Smooth muscle cell (in vitro differentiated cells): ENCODE measurements around the gene RBM20. TPM values are rescaled to one million over a fixed set of nuclear protein-coding genes. Genes with fewer than 3 reads are reported as not detected.
A peak's percentile ranks its signal among the peaks of the same experiment; 100 is the strongest.
"Not testable (repeated sequence)": the region's sequence is repeated elsewhere in the genome, so short reads cannot be mapped to it uniquely, and the experiment has no call there.

Experiments used
- DNase-seq: peaks from one replicate; lab custom pipeline; 2025; ENCODE audit not compliant: unreplicated experiment; lab: John Stamatoyannopoulos, UW
- H2AFZ ChIP-seq: fragments of 200-600 bp; sonication (generic); 2 replicates; pipeline ENCODE4 v1.6.0; 2016; ENCODE audit warnings: antibody characterized with exemption, low read depth, mild to moderate bottlenecking
- H3F3A ChIP-seq: fragments of 200-600 bp; sonication (generic); 2 replicates; pipeline ENCODE4 v1.6.0; 2017; ENCODE audit warnings: antibody characterized with exemption, low read depth
- H3K27ac ChIP-seq: fragments of 200-600 bp; sonication (generic); 2 replicates; pipeline ENCODE4 v1.5.1; 2016; ENCODE audit warnings: low read depth, mild to moderate bottlenecking
- H3K27me3 ChIP-seq: fragments of 200-600 bp; sonication (generic); 2 replicates; pipeline ENCODE4 v1.6.1; 2016; ENCODE audit warnings: low read depth, mild to moderate bottlenecking
- H3K36me3 ChIP-seq: fragments of 200-600 bp; sonication (generic); 2 replicates; pipeline ENCODE4 v1.5.1; 2016; ENCODE audit warnings: low read depth
- H3K4me1 ChIP-seq: fragments of 200-600 bp; sonication (generic); 2 replicates; pipeline ENCODE4 v1.5.1; 2016; ENCODE audit warnings: low read depth
- H3K4me2 ChIP-seq: fragments of 200-600 bp; sonication (generic); 2 replicates; pipeline ENCODE4 v1.6.0; 2016; ENCODE audit warnings: mild to moderate bottlenecking
- H3K4me3 ChIP-seq: fragments of 200-600 bp; sonication (generic); 2 replicates; pipeline ENCODE4 v1.5.1; 2016; ENCODE audit warnings: mild to moderate bottlenecking
- H3K79me2 ChIP-seq: fragments of 200-600 bp; sonication (generic); 2 replicates; pipeline ENCODE4 v1.6.0; 2016; ENCODE audit warnings: low read depth, mild to moderate bottlenecking
- H3K9ac ChIP-seq: fragments of 200-600 bp; sonication (generic); 2 replicates; pipeline ENCODE4 v1.6.0; 2016; ENCODE audit warnings: low read depth
- H3K9me3 ChIP-seq: fragments of 200-600 bp; sonication (generic); replicated peaks from 2 replicates; pipeline ENCODE4 v1.5.1; 2016; ENCODE audit warnings: low read depth
- H4K20me1 ChIP-seq: fragments of 200-600 bp; sonication (generic); 2 replicates; pipeline ENCODE4 v1.6.0; 2016; ENCODE audit warnings: low read depth
- CTCF ChIP-seq: fragments of 200-600 bp; sonication (generic); IDR thresholded peaks from 2 replicates; pipeline ENCODE4 v1.5.1; 2017; ENCODE audit warnings: borderline replicate concordance, mild to moderate bottlenecking, antibody characterized with exemption; ENCODE audit not compliant: insufficient read depth, poor library complexity, severe bottlenecking
- WGBS: methylation state at CpG from one replicate; pipeline ENCODE4 v1.1.7; 2016; ENCODE audit warnings: low lambda C conversion rate; 5-methylcytosine and 5-hydroxymethylcytosine counted together
- polyA plus RNA-seq: library from polyadenylated mRNA; unstranded; fragments of >200 nt; fragmentation: Nextera tagmentation; extraction: Ambion mirVana; gene quantifications from 2 replicates; pipeline ENCODE4 v1.2.1, GENCODE V29; 2016
- total RNA-seq: library from RNA; depleted of rRNA; stranded (reverse); fragments of >200 nt; gene quantifications from 2 replicates; pipeline ENCODE4 v1.2.3, GENCODE V29; 2014

Gene RBM20
- total and polyA plus RNA-seq, 2 experiments from 2014 or later: 0.09 TPM

- no peaks in the 10 kb centered on the region for H3K79me2 ChIP-seq
- H3K4me2 ChIP-seq: peak overlapping the region; percentile 52
- H3K9ac ChIP-seq: no peak overlapping the region
- no peaks in the 10 kb centered on the region for H3K27me3 ChIP-seq
- no peak for DNase-seq
- H4K20me1 ChIP-seq: no peaks in the 10 kb centered on the region
- 75% methylated on average over 6 of the region's 6 CpGs for WGBS
- H2AFZ ChIP-seq: peak overlapping the region; percentile 10
- no peaks in the 10 kb centered on the region for H3K9me3 ChIP-seq
- no peak overlapping the region for H3K4me3 ChIP-seq
- H3K36me3 ChIP-seq: no peaks in the 10 kb centered on the region
- no peak for TF ChIP-seq CTCF
- H3K4me1 ChIP-seq: peaks cover 9% of the 10 kb centered on the region
- peaks cover 6% of the 10 kb centered on the region for H3F3A ChIP-seq
- peak overlapping the region; percentile 62 for H3K27ac ChIP-seq
These were observed 220.6 kb downstream of the RBM20 start for GRCh38 chr10:110864662-110865140.

GRCh38 chr10:110865186-110865808 is 221.2 kb downstream of the RBM20 start:
- peaks cover 9% of the 10 kb centered on the region for H3K4me1 ChIP-seq
- DNase-seq: no peak

GRCh38 chr10:110865809-110866482 is 221.8 kb downstream of the RBM20 start:
- Histone ChIP-seq H3F3A (peaks cover 6% of the 10 kb centered on the region), H3K4me2 (no peak overlapping the region), H3K27ac (peak overlapping the region; percentile 62), H3K9me3 (no peaks in the 10 kb centered on the region), H3K4me3 (no peak overlapping the region), H3K36me3 (no peaks in the 10 kb centered on the region), H3K79me2 (no peaks in the 10 kb centered on the region), H4K20me1 (no peaks in the 10 kb centered on the region), H3K4me1 (peaks cover 12% of the 10 kb centered on the region), H2AFZ (no peak overlapping the region), H3K9ac (no peak overlapping the region), H3K27me3 (no peaks in the 10 kb centered on the region)
- DNase-seq: no peak
- no peak for TF ChIP-seq CTCF
- 60% methylated on average over 4 of the region's 4 CpGs for WGBS

More at GRCh38 chr10:110865186-110865808, 221.2 kb downstream of the RBM20 start:
- H3K4me2 ChIP-seq: peak overlapping the region; percentile 52
- H3K4me3 ChIP-seq: no peak overlapping the region
- 25% methylated on average over 6 of the region's 6 CpGs for WGBS
- peak overlapping the region; percentile 62 for H3K27ac ChIP-seq
- H4K20me1 ChIP-seq: no peaks in the 10 kb centered on the region
- no peaks in the 10 kb centered on the region for H3K36me3 ChIP-seq
- H3F3A ChIP-seq: peaks cover 6% of the 10 kb centered on the region
- H2AFZ ChIP-seq: no peak overlapping the region
- no peaks in the 10 kb centered on the region for H3K79me2 ChIP-seq
- no peak for TF ChIP-seq CTCF
- H3K9ac ChIP-seq: no peak overlapping the region
- no peaks in the 10 kb centered on the region for H3K9me3 ChIP-seq
- no peaks in the 10 kb centered on the region for H3K27me3 ChIP-seq

GRCh38 chr10:110867011-110867806 is 223.1 kb downstream of the RBM20 start:
- 81% methylated on average over 8 of the region's 8 CpGs for WGBS
- peaks cover 17% of the 10 kb centered on the region for H3K4me1 ChIP-seq

More at GRCh38 chr10:110867011-110867806, 223.1 kb downstream of the RBM20 start:
- H4K20me1 ChIP-seq, H3K27me3 ChIP-seq, H3K79me2 ChIP-seq, H3K9me3 ChIP-seq, H3K9ac ChIP-seq, H3K36me3 ChIP-seq, DNase-seq, H3K4me2 ChIP-seq, H3K4me3 ChIP-seq, H3F3A ChIP-seq: not testable (repeated sequence)
- peak overlapping the region; percentile 30 for H3K27ac ChIP-seq
- H2AFZ ChIP-seq: peak overlapping the region; percentile 52
